Smooth muscle cell (in vitro differentiated cells): ENCODE data around the gene PKHD1. TPM values are rescaled to one million over a fixed set of nuclear protein-coding genes. Genes with fewer than 3 reads are reported as not detected.

Source experiments
- DNase-seq: peaks from one replicate; lab custom pipeline; 2025; ENCODE audit not compliant: unreplicated experiment; lab: John Stamatoyannopoulos, UW
- H2AFZ ChIP-seq: fragments of 200-600 bp; sonication (generic); 2 replicates; pipeline ENCODE4 v1.6.0; 2016; ENCODE audit warnings: antibody characterized with exemption, low read depth, mild to moderate bottlenecking
- H3F3A ChIP-seq: fragments of 200-600 bp; sonication (generic); 2 replicates; pipeline ENCODE4 v1.6.0; 2017; ENCODE audit warnings: antibody characterized with exemption, low read depth
- H3K27ac ChIP-seq: fragments of 200-600 bp; sonication (generic); 2 replicates; pipeline ENCODE4 v1.5.1; 2016; ENCODE audit warnings: low read depth, mild to moderate bottlenecking
- H3K27me3 ChIP-seq: fragments of 200-600 bp; sonication (generic); 2 replicates; pipeline ENCODE4 v1.6.1; 2016; ENCODE audit warnings: low read depth, mild to moderate bottlenecking
- H3K36me3 ChIP-seq: fragments of 200-600 bp; sonication (generic); 2 replicates; pipeline ENCODE4 v1.5.1; 2016; ENCODE audit warnings: low read depth
- H3K4me1 ChIP-seq: fragments of 200-600 bp; sonication (generic); 2 replicates; pipeline ENCODE4 v1.5.1; 2016; ENCODE audit warnings: low read depth
- H3K4me2 ChIP-seq: fragments of 200-600 bp; sonication (generic); 2 replicates; pipeline ENCODE4 v1.6.0; 2016; ENCODE audit warnings: mild to moderate bottlenecking
- H3K4me3 ChIP-seq: fragments of 200-600 bp; sonication (generic); 2 replicates; pipeline ENCODE4 v1.5.1; 2016; ENCODE audit warnings: mild to moderate bottlenecking
- H3K79me2 ChIP-seq: fragments of 200-600 bp; sonication (generic); 2 replicates; pipeline ENCODE4 v1.6.0; 2016; ENCODE audit warnings: low read depth, mild to moderate bottlenecking
- H3K9ac ChIP-seq: fragments of 200-600 bp; sonication (generic); 2 replicates; pipeline ENCODE4 v1.6.0; 2016; ENCODE audit warnings: low read depth
- H3K9me3 ChIP-seq: fragments of 200-600 bp; sonication (generic); replicated peaks from 2 replicates; pipeline ENCODE4 v1.5.1; 2016; ENCODE audit warnings: low read depth
- H4K20me1 ChIP-seq: fragments of 200-600 bp; sonication (generic); 2 replicates; pipeline ENCODE4 v1.6.0; 2016; ENCODE audit warnings: low read depth
- CTCF ChIP-seq: fragments of 200-600 bp; sonication (generic); IDR thresholded peaks from 2 replicates; pipeline ENCODE4 v1.5.1; 2017; ENCODE audit warnings: borderline replicate concordance, mild to moderate bottlenecking, antibody characterized with exemption; ENCODE audit not compliant: insufficient read depth, poor library complexity, severe bottlenecking
- WGBS: methylation state at CpG from one replicate; pipeline ENCODE4 v1.1.7; 2016; ENCODE audit warnings: low lambda C conversion rate; 5-methylcytosine and 5-hydroxymethylcytosine counted together
- polyA plus RNA-seq: library from polyadenylated mRNA; unstranded; fragments of >200 nt; fragmentation: Nextera tagmentation; extraction: Ambion mirVana; gene quantifications from 2 replicates; pipeline ENCODE4 v1.2.1, GENCODE V29; 2016
- total RNA-seq: library from RNA; depleted of rRNA; stranded (reverse); fragments of >200 nt; gene quantifications from 2 replicates; pipeline ENCODE4 v1.2.3, GENCODE V29; 2014

PKHD1 gene
- total and polyA plus RNA-seq, 2 experiments from 2014 or later = not detected

GRCh38 chr6:51885957-51886356 is 201.5 kb downstream of the PKHD1 start:
- no peaks in the 10 kb centered on the region for H3K36me3 ChIP-seq
- no peak overlapping the region for H3K4me2 ChIP-seq
- H4K20me1 ChIP-seq = no peaks in the 10 kb centered on the region
- H2AFZ ChIP-seq = no peak overlapping the region
- H3F3A ChIP-seq = no peaks in the 10 kb centered on the region
- no peak overlapping the region for H3K4me3 ChIP-seq
- no peak for TF ChIP-seq CTCF
- no peaks in the 10 kb centered on the region for H3K4me1 ChIP-seq
- 60% methylated on average over 2 of the region's 2 CpGs for WGBS
- peaks cover 6% of the 10 kb centered on the region for H3K27me3 ChIP-seq
- no peak for DNase-seq
- no peaks in the 10 kb centered on the region for H3K9me3 ChIP-seq
- H3K27ac ChIP-seq = no peak overlapping the region
- H3K9ac ChIP-seq = no peak overlapping the region
- no peaks in the 10 kb centered on the region for H3K79me2 ChIP-seq

GRCh38 chr6:51868591-51869355 is 218.6 kb downstream of the PKHD1 start:
- Histone ChIP-seq H3F3A (no peaks in the 10 kb centered on the region), H3K9me3 (no peaks in the 10 kb centered on the region), H3K4me3 (no peak overlapping the region), H3K4me1 (no peaks in the 10 kb centered on the region), H3K27ac (no peak overlapping the region), H3K9ac (no peak overlapping the region), H3K79me2 (no peaks in the 10 kb centered on the region), H3K36me3 (no peaks in the 10 kb centered on the region), H2AFZ (no peak overlapping the region), H3K27me3 (peaks cover 8% of the 10 kb centered on the region), H3K4me2 (no peak overlapping the region), H4K20me1 (no peaks in the 10 kb centered on the region)
- DNase-seq = no peak
- no peak for TF ChIP-seq CTCF

- no peak overlapping the region for H2AFZ ChIP-seq
- peaks cover 8% of the 10 kb centered on the region for H3K27me3 ChIP-seq
- no peaks in the 10 kb centered on the region for H3K4me1 ChIP-seq
- no peaks in the 10 kb centered on the region for H3K9me3 ChIP-seq
- DNase-seq = no peak
- no peak overlapping the region for H3K27ac ChIP-seq
- H3K4me2 ChIP-seq = no peak overlapping the region
- H3K36me3 ChIP-seq = no peaks in the 10 kb centered on the region
- H3F3A ChIP-seq = no peaks in the 10 kb centered on the region
- no peak for TF ChIP-seq CTCF
- H3K4me3 ChIP-seq = no peak overlapping the region
- H3K79me2 ChIP-seq = no peaks in the 10 kb centered on the region
- no peak overlapping the region for H3K9ac ChIP-seq
- no peaks in the 10 kb centered on the region for H4K20me1 ChIP-seq
- WGBS = 38% methylated on average over 2 of the region's 2 CpGs
Observed at GRCh38 chr6:51866867-51867266, 220.5 kb downstream of the PKHD1 start.

- no peak for TF ChIP-seq CTCF
- Histone ChIP-seq H3K9me3 (no peaks in the 10 kb centered on the region), H3K4me3 (no peak overlapping the region), H3K27ac (no peak overlapping the region), H3K4me1 (no peaks in the 10 kb centered on the region), H3K27me3 (peaks cover 7% of the 10 kb centered on the region), H4K20me1 (no peaks in the 10 kb centered on the region), H3F3A (no peaks in the 10 kb centered on the region), H3K4me2 (no peak overlapping the region), H3K36me3 (no peaks in the 10 kb centered on the region), H3K79me2 (no peaks in the 10 kb centered on the region), H2AFZ (no peak overlapping the region), H3K9ac (no peak overlapping the region)
- no peak for DNase-seq
- WGBS = 71% methylated on average over 1 of the region's 1 CpG
Observed at GRCh38 chr6:51865996-51866395, 221.4 kb downstream of the PKHD1 start.
